AG04449 (cell line): ENCODE measurements around the gene CLK4.

Source experiments
- CTCF ChIA-PET: fragments of 350-600 bp; formaldehyde crosslinking; extraction: SDS; loops from one replicate; lab custom pipeline; 2021; ENCODE audit warnings: antibody characterized with exemption; lab: Yijun Ruan, JAX
- POLR2A ChIA-PET: fragments of 400-600, 350-600 bp; formaldehyde crosslinking; extraction: SDS; loops from one replicate; lab custom pipeline; 2020; ENCODE audit warnings: antibody characterized with exemption, inconsistent platforms; lab: Yijun Ruan, JAX
- DNase-seq: peaks from one replicate; pipeline ENCODE4 v3.0.0-alpha.2; 2010; ENCODE audit warnings: low read depth, low spot score
- H3K4me3 ChIP-seq: 2 replicates; pipeline ENCODE4 v1.5.1; 2011; ENCODE audit warnings: low read depth, mild to moderate bottlenecking, control low read depth, low read length
- CTCF ChIP-seq: IDR thresholded peaks from one replicate; pipeline ENCODE4 v1.5.1; 2011; ENCODE audit warnings: mild to moderate bottlenecking, moderate library complexity, low read length, control low read depth, inconsistent platforms; ENCODE audit not compliant: insufficient read depth; ENCODE audit errors: missing control alignments

Gene CLK4

GRCh38 chr5:178630475-178630930, 3.7 kb upstream of the CLK4 start:
- POLR2A ChIA-PET: no interaction called here
- no peak overlapping the region for H3K4me3 ChIP-seq
- TF ChIP-seq CTCF: no peak

GRCh38 chr5:178627259-178627598, 379 bp upstream of the CLK4 start:
- no peak for DNase-seq
- H3K4me3 ChIP-seq: peak overlapping the region; percentile 95
- TF ChIP-seq CTCF: no peak
- POLR2A ChIA-PET: no interaction called here
- CTCF ChIA-PET: no interaction called here

More at GRCh38 chr5:178630475-178630930, 3.7 kb upstream of the CLK4 start:
- CTCF ChIA-PET: no interaction called here
- no peak for DNase-seq

- CTCF ChIA-PET: interaction anchor here (0.7 to 0.9 kb wide), 3 partner anchors 22 to 106 kb away, joined by 3 to 4 read pairs (median 3); partner anchors contain the start of gene ZNF354A
- no peak for DNase-seq
- POLR2A ChIA-PET: interaction anchor here (0.7 to 1.5 kb wide), 4 partner anchors 17 to 422 kb away, joined by 3 to 6 read pairs (median 4); partner anchors contain the start of gene HNRNPAB
- TF ChIP-seq CTCF: no peak
- peak overlapping the region; percentile 95 for H3K4me3 ChIP-seq
These were observed 969 bp downstream of the CLK4 start for GRCh38 chr5:178625679-178626483.

- CTCF ChIA-PET: interaction anchor here (0.7 to 1.6 kb wide), 4 partner anchors 21 to 107 kb away, joined by 3 to 4 read pairs (median 3); partner anchors contain the start of genes COL23A1 and ZNF354A
- no peak for DNase-seq
- peak overlapping the region; percentile 95 for H3K4me3 ChIP-seq
- POLR2A ChIA-PET: interaction anchor here (0.7 to 1.3 kb wide), 3 partner anchors 18 to 960 kb away, joined by 3 to 6 read pairs (median 4); no protein-coding TSS in a partner anchor
- no peak for TF ChIP-seq CTCF
These were observed 2.0 kb downstream of the CLK4 start for GRCh38 chr5:178624631-178625546.

- no peak for TF ChIP-seq CTCF
- DNase-seq: no peak
- CTCF ChIA-PET: interaction anchor here (1.4 to 1.6 kb wide), 2 partner anchors 33 to 388 kb away, joined by 3 read pairs; partner anchors contain the start of gene COL23A1
- POLR2A ChIA-PET: no interaction called here
- H3K4me3 ChIP-seq: no peak overlapping the region
These were observed 4.1 kb downstream of the CLK4 start for GRCh38 chr5:178622679-178623247.
